Endothelial cell of umbilical vein (primary cell): ENCODE measurements around the gene NDST3. TPM values are rescaled to one million over a fixed set of nuclear protein-coding genes. Genes with fewer than 3 reads are reported as not detected.

Experiments
- BruUV-seq: library from RNA; stranded (reverse); fragments of 400-500 nt; replicated peaks from 2 replicates; lab custom pipeline; 2021; lab: Mats Ljungman, UMichigan
- CTCF ChIA-PET: fragments of 300-600, 350-600 bp; sonication (Branson Sonifier 250); formaldehyde crosslinking; loops from one replicate; lab custom pipeline; 2021; ENCODE audit warnings: antibody characterized with exemption, inconsistent platforms; lab: Charles Lee
- POLR2A ChIA-PET: fragments of 300-600, 350-600 bp; sonication (Branson Sonifier 250); formaldehyde crosslinking; loops from one replicate; lab custom pipeline; 2021; ENCODE audit warnings: antibody characterized with exemption, inconsistent platforms; lab: Charles Lee
- DNase-seq: peaks from one replicate; pipeline ENCODE4 v3.0.0-alpha.2; 2011; ENCODE audit warnings: low read depth, low spot score
- FAIRE-seq: peaks from 2 replicates; lab custom pipeline; 2011; peaks lifted over from hg19 to GRCh38; lab: Jason Lieb, UNC
- H2AFZ ChIP-seq: 2 replicates; pipeline ENCODE4 v1.6.0; 2012; ENCODE audit warnings: low read depth, low read length, control low read depth, inconsistent platforms
- H3K27ac ChIP-seq: 2 replicates; pipeline ENCODE4 v1.5.1; 2011; ENCODE audit warnings: low read depth, mild to moderate bottlenecking, control low read depth, low read length, moderate library complexity; ENCODE audit not compliant: insufficient read depth
- H3K27me3 ChIP-seq, 2 experiments: 2 replicates each; pipeline versions ENCODE4 v1.6.0 to v1.6.1; 2011; ENCODE audit warnings: low read length in 2 of 2, mixed read lengths in 1 of 2; ENCODE audit not compliant: control insufficient read depth in 2 of 2, insufficient read depth in 2 of 2
- H3K36me3 ChIP-seq, 2 experiments: 2 replicates in 1 of 2; 3 replicates in 1 of 2; pipeline ENCODE4 v1.5.1; 2011; ENCODE audit warnings: low read length in 2 of 2, mild to moderate bottlenecking in 1 of 2, moderate library complexity in 1 of 2; ENCODE audit not compliant: control insufficient read depth in 2 of 2, insufficient read depth in 2 of 2; ENCODE audit errors: extremely low read depth in 1 of 2
- H3K4me1 ChIP-seq: 3 replicates; pipeline ENCODE4 v1.5.1; 2011; ENCODE audit warnings: mild to moderate bottlenecking, low read length; ENCODE audit not compliant: control insufficient read depth, insufficient read depth; ENCODE audit errors: extremely low read depth
- H3K4me2 ChIP-seq: 2 replicates; pipeline ENCODE4 v1.6.1; 2011; ENCODE audit warnings: low read length, control low read depth, mixed read lengths; ENCODE audit not compliant: insufficient read depth
- H3K4me3 ChIP-seq, 3 experiments: fragments of 200-600 bp in 1 of 3; sonication (generic), shearing (Covaris generic) in 1 of 3; replicated peaks in 1 of 3; 2 replicates each; pipeline ENCODE4 v1.5.1; 2011 to 2016; ENCODE audit warnings: control low read depth in 3 of 3, low read length in 3 of 3, mild to moderate bottlenecking in 2 of 3, inconsistent platforms in 1 of 3, low read depth in 1 of 3, moderate library complexity in 1 of 3; ENCODE audit not compliant: insufficient read depth in 1 of 3
- H3K79me2 ChIP-seq: 2 replicates; pipeline ENCODE4 v1.6.0; 2012; ENCODE audit warnings: low read length, inconsistent platforms; ENCODE audit not compliant: control insufficient read depth, insufficient read depth
- H3K9ac ChIP-seq: replicated peaks from 2 replicates; pipeline ENCODE3; 2011; ENCODE audit warnings: low read length, control low read depth; ENCODE audit not compliant: insufficient read depth; ENCODE audit errors: extremely low read depth
- H3K9me1 ChIP-seq: replicated peaks from 3 replicates; pipeline ENCODE4 v1.6.0; 2011; ENCODE audit warnings: mild to moderate bottlenecking, low read length; ENCODE audit not compliant: control insufficient read depth, insufficient read depth; ENCODE audit errors: extremely low read depth
- H3K9me3 ChIP-seq: replicated peaks from 2 replicates; pipeline ENCODE4 v1.5.1; 2012; ENCODE audit warnings: low read length, inconsistent platforms; ENCODE audit not compliant: control insufficient read depth, insufficient read depth
- H4K20me1 ChIP-seq: replicated peaks from 2 replicates; pipeline ENCODE3; 2011; ENCODE audit warnings: mild to moderate bottlenecking, low read length; ENCODE audit not compliant: control insufficient read depth, insufficient read depth; ENCODE audit errors: extremely low read depth
- EZH2 ChIP-seq: IDR thresholded peaks from 2 replicates; pipeline ENCODE4 v1.6.1; 2012; ENCODE audit warnings: borderline replicate concordance, low read depth, mild to moderate bottlenecking, moderate library complexity, low read length, inconsistent platforms; ENCODE audit not compliant: severe bottlenecking
- FOS ChIP-seq: IDR thresholded peaks from 2 replicates; pipeline ENCODE4 v1.6.1; 2011; ENCODE audit warnings: mild to moderate bottlenecking, low read length, moderate library complexity, borderline replicate concordance; ENCODE audit not compliant: insufficient read depth
- GATA2 ChIP-seq: IDR thresholded peaks from 2 replicates; pipeline ENCODE4 v1.7.0; 2011; ENCODE audit warnings: low read depth, mild to moderate bottlenecking, moderate library complexity, mixed read lengths, low read length; ENCODE audit not compliant: insufficient read length, insufficient read depth
- JUN ChIP-seq: IDR thresholded peaks from 2 replicates; pipeline ENCODE4 v1.6.1; 2011; ENCODE audit warnings: borderline replicate concordance, low read depth; ENCODE audit not compliant: insufficient read length, insufficient read depth
- MYC ChIP-seq: IDR thresholded peaks from one replicate; pipeline ENCODE4 v1.6.1; 2011; ENCODE audit warnings: mild to moderate bottlenecking, low read depth, low read length
- POLR2A ChIP-seq: IDR thresholded peaks from 2 replicates; pipeline ENCODE4 v1.6.1; 2012; ENCODE audit warnings: low read depth, mild to moderate bottlenecking, control low read depth, low read length
- POLR2AphosphoS5 ChIP-seq: IDR thresholded peaks from 2 replicates; pipeline ENCODE4 v1.6.1; 2012; ENCODE audit warnings: low read depth, mild to moderate bottlenecking, control low read depth, low read length, moderate library complexity; ENCODE audit not compliant: insufficient read depth
- dilution Hi-C: fragments of 300-500 bp; cut with MboI; formaldehyde crosslinking; loops from one replicate; pipeline ENCODE4 v1.15.0; 2019; ENCODE audit warnings: low sequenced_read_pairs; ENCODE audit not compliant: extremely low pct_ligation_motif_present
- intact Hi-C: fragments of 100-400 bp; cut with micrococcal nuclease; formaldehyde crosslinking; loops from one replicate; pipeline ENCODE4 v1.10.0; 2022
- polyA plus RNA-seq, 4 experiments: library from polyadenylated mRNA; depleted of rRNA in 3 of 4; stranded (reverse) in 3 of 4; unstranded in 1 of 4; fragments of >200 nt; gene quantifications; 2 replicates each; pipeline versions ENCODE4 v1.2.1 to v1.2.3, GENCODE V29; 2011 to 2012; ENCODE audit warnings: missing spikeins in 1 of 4
- total RNA-seq: library from RNA; stranded (reverse); gene quantifications from 2 replicates; pipeline ENCODE4 v1.2.3, GENCODE V29; 2021
- TF ChIP-seq, protein P1 (sequence below), 2 donors: IDR thresholded peaks; 1 replicate in 1 of 2; 2 replicates in 1 of 2; pipeline ENCODE4 v1.5.1; 2011; ENCODE audit warnings: low read length in 2 of 2, mild to moderate bottlenecking in 2 of 2, moderate library complexity in 2 of 2, control low read depth in 1 of 2, inconsistent platforms in 1 of 2, low read depth in 1 of 2; ENCODE audit not compliant: insufficient read depth in 1 of 2; ENCODE audit errors: extremely low read depth in 1 of 2
- TF ChIP-seq, protein P2 (sequence below): IDR thresholded peaks from 2 replicates; pipeline ENCODE4 v1.6.1; 2011; ENCODE audit not compliant: insufficient read depth, insufficient read length

NDST3 gene
- total and polyA plus RNA-seq, 2 donors (not counting 3 experiments of a cell fraction or from before 2014, with no cell fraction given): 0.04 TPM; not detected in 1

DNA sequence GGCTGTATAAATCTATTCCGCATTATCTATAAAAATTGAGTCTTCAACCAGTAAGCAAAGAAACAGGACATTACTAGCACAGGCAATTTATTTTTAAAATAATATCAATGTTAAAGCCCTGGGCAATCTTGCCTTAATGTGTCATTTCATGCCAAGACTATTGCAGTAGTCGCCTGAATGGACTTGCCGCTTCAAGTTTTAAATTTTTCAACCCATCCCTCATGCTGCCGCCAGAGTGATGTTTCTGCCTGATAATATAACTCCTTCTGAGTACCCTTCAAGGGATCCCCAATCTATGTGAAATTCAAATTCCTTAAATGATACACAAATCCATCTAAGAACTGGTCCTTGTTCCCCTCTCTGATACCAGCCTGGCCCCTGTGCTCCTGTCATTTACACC is 251.6 kb downstream of the NDST3 start:
- Histone ChIP-seq H3K27ac (no peak overlapping the region), H3K4me1 (no peaks in the 10 kb centered on the region), H3K4me2 (no peak overlapping the region), H3K9ac (no peak overlapping the region), H4K20me1 (no peaks in the 10 kb centered on the region), H3K9me1 (no peaks in the 10 kb centered on the region), H3K4me3 (no peak overlapping the region), H3K9me3 (no peaks in the 10 kb centered on the region), H3K79me2 (no peaks in the 10 kb centered on the region), H3K27me3 (no peaks in the 10 kb centered on the region), H3K36me3 (peaks cover 0 to 3% of the 10 kb centered on the region in 2 experiments), H2AFZ (no peak overlapping the region)
- intact Hi-C loops: no loop called here
- dilution Hi-C loops: no loop called here
- DNase-seq (no peak), FAIRE-seq (no peak)
- no TSS peak for BruUV-seq
- ChIA-PET POLR2A (no interaction called here), CTCF (interaction anchor here (1.8 kb wide), 1 partner anchor 15 kb away, joined by 9 read pairs; no protein-coding TSS in a partner anchor)
- TF ChIP-seq POLR2AphosphoS5: no peak
- no peak for TF ChIP-seq EZH2
- no peak for TF ChIP-seq FOS
- TF ChIP-seq, protein P1, sequence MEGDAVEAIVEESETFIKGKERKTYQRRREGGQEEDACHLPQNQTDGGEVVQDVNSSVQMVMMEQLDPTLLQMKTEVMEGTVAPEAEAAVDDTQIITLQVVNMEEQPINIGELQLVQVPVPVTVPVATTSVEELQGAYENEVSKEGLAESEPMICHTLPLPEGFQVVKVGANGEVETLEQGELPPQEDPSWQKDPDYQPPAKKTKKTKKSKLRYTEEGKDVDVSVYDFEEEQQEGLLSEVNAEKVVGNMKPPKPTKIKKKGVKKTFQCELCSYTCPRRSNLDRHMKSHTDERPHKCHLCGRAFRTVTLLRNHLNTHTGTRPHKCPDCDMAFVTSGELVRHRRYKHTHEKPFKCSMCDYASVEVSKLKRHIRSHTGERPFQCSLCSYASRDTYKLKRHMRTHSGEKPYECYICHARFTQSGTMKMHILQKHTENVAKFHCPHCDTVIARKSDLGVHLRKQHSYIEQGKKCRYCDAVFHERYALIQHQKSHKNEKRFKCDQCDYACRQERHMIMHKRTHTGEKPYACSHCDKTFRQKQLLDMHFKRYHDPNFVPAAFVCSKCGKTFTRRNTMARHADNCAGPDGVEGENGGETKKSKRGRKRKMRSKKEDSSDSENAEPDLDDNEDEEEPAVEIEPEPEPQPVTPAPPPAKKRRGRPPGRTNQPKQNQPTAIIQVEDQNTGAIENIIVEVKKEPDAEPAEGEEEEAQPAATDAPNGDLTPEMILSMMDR (IDR thresholded peaks at IDR 0.05; ENCODE audit: extremely low read depth in 1 of 2, insufficient read depth in 1 of 2, low read depth in 1 of 2, low read length in 2 of 2): no peak
- TF ChIP-seq GATA2: no peak
- no peak for TF ChIP-seq POLR2A
- no peak for TF ChIP-seq JUN
- TF ChIP-seq, protein P2, sequence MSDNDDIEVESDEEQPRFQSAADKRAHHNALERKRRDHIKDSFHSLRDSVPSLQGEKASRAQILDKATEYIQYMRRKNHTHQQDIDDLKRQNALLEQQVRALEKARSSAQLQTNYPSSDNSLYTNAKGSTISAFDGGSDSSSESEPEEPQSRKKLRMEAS: no peak
- no peak for TF ChIP-seq MYC
